Vagina (tissue), 2 donors: Measurements from ENCODE around the gene TATDN2. TPM values are rescaled to one million over a fixed set of nuclear protein-coding genes. Genes with fewer than 3 reads are reported as not detected.

Experiments
- DNase-seq, 2 donors: peaks; one replicate each; pipeline ENCODE4 v3.0.0-alpha.2; 2017; ENCODE audit errors: extremely low spot score in 2 of 2
- H3K27ac ChIP-seq: fragments of 200-600 bp; sonication (generic); one replicate; pipeline ENCODE4 v1.5.1; 2019
- H3K27me3 ChIP-seq: fragments of 200-600 bp; sonication (generic); one replicate; pipeline ENCODE4 v1.5.1; 2019
- H3K36me3 ChIP-seq, 2 donors: fragments of 200-600 bp; sonication (generic); one replicate each; pipeline ENCODE4 v1.5.1; 2017 to 2019
- H3K4me1 ChIP-seq: fragments of 200-600 bp; sonication (generic); one replicate; pipeline ENCODE4 v1.5.1; 2019
- H3K4me3 ChIP-seq, 2 donors: fragments of 200-600 bp; sonication (generic); 1 replicate in 1 of 2; 2 replicates in 1 of 2; pipeline ENCODE4 v1.5.1; 2016 to 2019
- H3K9me3 ChIP-seq: fragments of 200-600 bp; sonication (generic); one replicate; pipeline ENCODE4 v1.5.1; 2019
- CTCF ChIP-seq, 3 experiments: fragments of 450-650 bp in 2 of 3; fragments of 200-600 bp in 1 of 3; sonication (generic) in 1 of 3; IDR thresholded peaks; one replicate each; pipeline ENCODE4 v1.5.1; 2017 to 2019; ENCODE audit warnings: antibody characterized with exemption in 3 of 3, mild to moderate bottlenecking in 2 of 3, moderate library complexity in 2 of 3
- POLR2A ChIP-seq, 2 donors: fragments of 450-650 bp; IDR thresholded peaks; one replicate each; pipeline ENCODE4 v1.6.1; 2017; ENCODE audit warnings: antibody characterized with exemption in 2 of 2, mild to moderate bottlenecking in 2 of 2, moderate library complexity in 2 of 2
- POLR2AphosphoS5 ChIP-seq, 2 donors: sonication (generic); formaldehyde crosslinking; IDR thresholded peaks; one replicate each; pipeline ENCODE4 v1.9.0; 2017; ENCODE audit warnings: antibody characterized with exemption in 2 of 2, mild to moderate bottlenecking in 2 of 2, low read depth in 1 of 2; ENCODE audit not compliant: insufficient read depth in 1 of 2
- intact Hi-C: fragments of 100-400 bp; cut with DNase I; formaldehyde crosslinking; loops from one replicate; pipeline ENCODE4 v1.15.1; 2023
- total RNA-seq: library from RNA; depleted of rRNA; stranded (reverse); fragments of >200 nt; gene quantifications from one replicate; pipeline ENCODE4 v1.2.3, GENCODE V29; 2016

Gene TATDN2
- total RNA-seq, 1 donor from 2014 or later: 34.4 TPM

- Histone ChIP-seq H3K4me1 (no peaks in the 10 kb centered on the region), H3K27me3 (no peaks in the 10 kb centered on the region), H3K9me3 (no peaks in the 10 kb centered on the region), H3K36me3 (peaks cover 0 to 76% of the 10 kb centered on the region in 2 donors), H3K4me3 (no peak overlapping the region), H3K27ac (no peak overlapping the region)
- intact Hi-C loops: no loop called here
- DNase-seq: no peak
- TF ChIP-seq CTCF (IDR thresholded peaks at IDR 0.05): no peak
- TF ChIP-seq POLR2AphosphoS5 (IDR thresholded peaks at IDR 0.05; ENCODE audit: insufficient read depth in 1 of 2, low read depth in 1 of 2): no peak
- TF ChIP-seq POLR2A (IDR thresholded peaks at IDR 0.05): no peak
Measured at GRCh38 chr3:10310578-10310977, 62.3 kb downstream of the TATDN2 start.

- intact Hi-C loops: no loop called here
- no peak overlapping the region for H3K27ac ChIP-seq
- H3K27me3 ChIP-seq: no peaks in the 10 kb centered on the region
- no peak overlapping the region for H3K4me3 ChIP-seq
- TF ChIP-seq POLR2A (IDR thresholded peaks at IDR 0.05): no peak
- H3K36me3 ChIP-seq: peaks cover 0 to 83% of the 10 kb centered on the region in 2 donors
- no peaks in the 10 kb centered on the region for H3K9me3 ChIP-seq
- H3K4me1 ChIP-seq: no peaks in the 10 kb centered on the region
- no peak for DNase-seq
Measured at GRCh38 chr3:10311710-10312109, 63.5 kb downstream of the TATDN2 start.

GRCh38 chr3:10312391-10312790 is 64.1 kb downstream of the TATDN2 start:
- Histone ChIP-seq H3K9me3 (no peaks in the 10 kb centered on the region), H3K27ac (no peak overlapping the region), H3K27me3 (no peaks in the 10 kb centered on the region), H3K4me1 (peaks cover 3% of the 10 kb centered on the region), H3K4me3 (no peak overlapping the region), H3K36me3 (peaks cover 0 to 82% of the 10 kb centered on the region in 2 donors)
- no peak for DNase-seq
- intact Hi-C loops: no loop called here
- TF ChIP-seq POLR2A (IDR thresholded peaks at IDR 0.05): no peak
- TF ChIP-seq POLR2AphosphoS5 (IDR thresholded peaks at IDR 0.05; ENCODE audit: insufficient read depth in 1 of 2, low read depth in 1 of 2): no peak
- no peak for TF ChIP-seq CTCF (IDR thresholded peaks at IDR 0.05)

- Histone ChIP-seq H3K4me3 (no peak overlapping the region), H3K9me3 (no peaks in the 10 kb centered on the region), H3K4me1 (peaks cover 8% of the 10 kb centered on the region), H3K36me3 (peaks cover 0 to 82% of the 10 kb centered on the region in 2 donors), H3K27me3 (no peaks in the 10 kb centered on the region), H3K27ac (no peak overlapping the region)
- intact Hi-C loops: no loop called here
- DNase-seq: no peak
- no peak for TF ChIP-seq POLR2AphosphoS5 (IDR thresholded peaks at IDR 0.05; ENCODE audit: insufficient read depth in 1 of 2, low read depth in 1 of 2)
- TF ChIP-seq CTCF (IDR thresholded peaks at IDR 0.05): no peak
- no peak for TF ChIP-seq POLR2A (IDR thresholded peaks at IDR 0.05)
Measured at GRCh38 chr3:10312861-10313260, 64.6 kb downstream of the TATDN2 start.

GRCh38 chr3:10315101-10315500 is 66.8 kb downstream of the TATDN2 start:
- H3K4me3 ChIP-seq: no peak overlapping the region
- H3K9me3 ChIP-seq: no peaks in the 10 kb centered on the region
- no peak overlapping the region for H3K27ac ChIP-seq
- no peaks in the 10 kb centered on the region for H3K27me3 ChIP-seq
- TF ChIP-seq POLR2A (IDR thresholded peaks at IDR 0.05) (no peak), POLR2AphosphoS5 (IDR thresholded peaks at IDR 0.05; ENCODE audit: insufficient read depth in 1 of 2, low read depth in 1 of 2) (no peak), CTCF (IDR thresholded peaks at IDR 0.05) (no peak)
- H3K4me1 ChIP-seq: peaks cover 29% of the 10 kb centered on the region
- peaks cover 0 to 77% of the 10 kb centered on the region in 2 donors for H3K36me3 ChIP-seq
- intact Hi-C loops: no loop called here
- no peak for DNase-seq
